ENCODE results near the gene CCDC157.

Gene CCDC157

DNA sequence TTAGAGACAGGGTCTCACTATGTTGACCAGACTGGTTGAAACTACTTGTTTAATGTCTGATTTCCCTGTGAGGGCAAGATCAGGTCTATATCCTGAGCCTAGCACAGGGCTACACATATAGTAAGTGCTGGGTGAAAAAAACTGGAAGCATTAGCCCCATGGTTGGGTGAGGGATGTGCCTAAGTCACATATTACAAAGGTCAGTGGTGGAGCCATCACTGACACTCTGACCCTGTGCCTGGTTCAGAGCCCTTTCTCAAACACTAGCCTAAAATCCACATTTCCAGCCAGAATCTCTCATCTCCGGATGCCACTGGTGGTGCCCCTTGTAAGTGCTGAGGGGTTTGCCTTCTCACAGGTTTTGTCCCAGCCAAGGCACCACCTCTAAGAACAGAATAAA lies 39.0 kb upstream of the CCDC157 start:
- Histone ChIP-seq H4K8ac (ENCODE audit: low read depth, low read length) (no peak overlapping the region), H3K79me1 (ENCODE audit: low read length) (no peaks in the 10 kb centered on the region), H3K27ac (ENCODE audit: low read depth, low read length) (no peak overlapping the region), H3K4me1 (ENCODE audit: control insufficient read depth, low read depth, low read length) (no peaks in the 10 kb centered on the region), H3K4me3 (ENCODE audit: low read length) (no peak overlapping the region), H3K9ac (ENCODE audit: low read length) (no peak overlapping the region), H3K18ac (ENCODE audit: low read length) (no peak overlapping the region), H3K4me2 (ENCODE audit: low read length) (no peak overlapping the region), H2BK5ac (ENCODE audit: low read length) (no peak overlapping the region), H2BK120ac (ENCODE audit: low read depth, low read length) (no peak overlapping the region), H3K56ac (ENCODE audit: low read length) (no peak overlapping the region), H2BK15ac (replicated peaks; ENCODE audit: low read depth) (no peak overlapping the region), H3K27me3 (ENCODE audit: insufficient read depth, low read length, poor library complexity) (no peaks in the 10 kb centered on the region), H3K23ac (ENCODE audit: low read length) (no peak overlapping the region), H3K4ac (ENCODE audit: low read depth, low read length) (no peak overlapping the region), H3K79me2 (ENCODE audit: control insufficient read depth, insufficient read depth, low read length) (no peaks in the 10 kb centered on the region), H4K5ac (ENCODE audit: low read length) (no peak overlapping the region), H2AK5ac (ENCODE audit: low read length) (no peak overlapping the region), H3K36me3 (ENCODE audit: control insufficient read depth, insufficient read depth, low read length) (no peaks in the 10 kb centered on the region)
- DNase-seq, result no peak
- WGBS (ENCODE audit: extremely low coverage, insufficient coverage, low lambda C conversion rate), result no CpG with 5 or more reads among the region's 1 CpG

DNA sequence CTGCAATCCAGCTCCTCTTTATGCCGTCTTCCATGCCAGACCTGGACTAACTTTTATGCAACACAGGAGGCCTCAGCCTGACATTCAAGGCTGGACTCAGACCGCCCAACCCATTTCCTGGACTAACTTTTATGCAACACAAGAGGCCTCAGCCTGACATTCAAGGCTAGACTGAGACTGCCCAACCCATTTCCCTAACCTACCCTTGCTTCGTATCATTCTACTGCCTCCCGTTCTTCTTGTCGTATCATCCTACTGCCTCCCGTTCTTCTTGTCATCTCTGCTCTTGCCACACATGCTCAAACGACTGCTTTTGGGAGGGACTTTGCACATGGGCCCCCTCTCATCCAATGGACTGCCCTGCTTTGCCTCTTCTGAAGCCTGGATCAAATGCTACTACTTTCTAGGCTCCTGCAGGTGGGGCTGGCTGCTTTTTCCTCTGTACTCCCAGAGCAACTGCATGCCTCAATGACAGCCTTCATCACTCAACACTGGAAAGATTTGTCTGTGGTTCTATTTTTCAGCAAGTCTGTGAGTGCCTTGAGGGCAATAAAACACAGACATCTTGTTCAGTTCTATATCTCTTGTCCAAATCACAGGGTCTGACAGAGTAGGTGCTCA lies 37.9 kb upstream of the CCDC157 start:
- Histone ChIP-seq H2AK5ac (ENCODE audit: low read length) (no peak overlapping the region), H3K27me3 (ENCODE audit: insufficient read depth, low read length, poor library complexity) (no peaks in the 10 kb centered on the region), H2BK15ac (replicated peaks; ENCODE audit: low read depth) (no peak overlapping the region), H3K27ac (ENCODE audit: low read depth, low read length) (no peak overlapping the region), H3K79me1 (ENCODE audit: low read length) (no peaks in the 10 kb centered on the region), H2BK120ac (ENCODE audit: low read depth, low read length) (no peak overlapping the region), H4K8ac (ENCODE audit: low read depth, low read length) (no peak overlapping the region), H3K9ac (ENCODE audit: low read length) (no peak overlapping the region), H3K18ac (ENCODE audit: low read length) (no peak overlapping the region), H2BK5ac (ENCODE audit: low read length) (no peak overlapping the region), H3K4me2 (ENCODE audit: low read length) (no peak overlapping the region), H3K23ac (ENCODE audit: low read length) (no peak overlapping the region), H3K4me3 (ENCODE audit: low read length) (no peak overlapping the region), H4K5ac (ENCODE audit: low read length) (no peak overlapping the region), H3K4ac (ENCODE audit: low read depth, low read length) (no peak overlapping the region), H3K36me3 (ENCODE audit: control insufficient read depth, insufficient read depth, low read length) (no peaks in the 10 kb centered on the region), H3K56ac (ENCODE audit: low read length) (no peak overlapping the region), H3K4me1 (ENCODE audit: control insufficient read depth, low read depth, low read length) (no peaks in the 10 kb centered on the region), H3K79me2 (ENCODE audit: control insufficient read depth, insufficient read depth, low read length) (no peaks in the 10 kb centered on the region)
- DNase-seq, result peak; percentile 37
- WGBS (ENCODE audit: extremely low coverage, insufficient coverage, low lambda C conversion rate), result no CpG with 5 or more reads among the region's 7 CpGs

DNA sequence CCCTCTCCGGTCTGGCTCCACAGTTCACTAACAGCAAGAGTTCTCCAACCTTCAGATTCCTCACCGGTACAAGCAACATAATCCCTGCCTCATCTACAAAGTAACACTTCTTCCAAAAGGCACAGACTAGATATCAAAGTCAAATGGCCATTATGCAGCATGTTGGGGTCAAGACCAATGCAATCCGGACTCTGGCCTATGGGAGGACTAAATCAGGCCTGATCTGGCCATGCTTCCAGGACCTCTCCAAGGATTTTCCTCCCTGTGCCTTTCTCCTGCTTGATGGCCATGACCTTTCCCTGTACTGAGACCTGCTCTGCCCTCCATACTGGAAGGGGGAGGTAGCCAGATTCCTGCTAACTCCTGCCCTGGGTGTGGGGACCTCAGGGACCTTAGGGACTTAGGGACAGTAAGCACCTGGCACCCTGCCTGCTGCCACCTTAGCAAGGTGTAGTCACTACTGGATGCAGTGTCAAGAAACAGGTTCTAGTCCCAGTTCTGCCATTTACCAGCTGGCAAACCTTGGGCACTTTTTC lies 36.7 kb upstream of the CCDC157 start:
- Histone ChIP-seq H3K27me3 (ENCODE audit: insufficient read depth, low read length, poor library complexity) (no peaks in the 10 kb centered on the region), H4K8ac (ENCODE audit: low read depth, low read length) (no peak overlapping the region), H3K27ac (ENCODE audit: low read depth, low read length) (no peak overlapping the region), H2BK5ac (ENCODE audit: low read length) (no peak overlapping the region), H3K18ac (ENCODE audit: low read length) (no peak overlapping the region), H3K4me2 (ENCODE audit: low read length) (no peak overlapping the region), H2BK120ac (ENCODE audit: low read depth, low read length) (no peak overlapping the region), H3K23ac (ENCODE audit: low read length) (no peak overlapping the region), H3K4me1 (ENCODE audit: control insufficient read depth, low read depth, low read length) (no peaks in the 10 kb centered on the region), H2AK5ac (ENCODE audit: low read length) (no peak overlapping the region), H3K79me2 (ENCODE audit: control insufficient read depth, insufficient read depth, low read length) (no peaks in the 10 kb centered on the region), H2BK15ac (replicated peaks; ENCODE audit: low read depth) (no peak overlapping the region), H3K4ac (ENCODE audit: low read depth, low read length) (no peak overlapping the region), H3K79me1 (ENCODE audit: low read length) (no peaks in the 10 kb centered on the region), H3K4me3 (ENCODE audit: low read length) (no peak overlapping the region), H4K5ac (ENCODE audit: low read length) (no peak overlapping the region), H3K9ac (ENCODE audit: low read length) (no peak overlapping the region), H3K56ac (ENCODE audit: low read length) (no peak overlapping the region), H3K36me3 (ENCODE audit: control insufficient read depth, insufficient read depth, low read length) (no peaks in the 10 kb centered on the region)
- no peak for DNase-seq
- WGBS (ENCODE audit: extremely low coverage, insufficient coverage, low lambda C conversion rate), result no CpG with 5 or more reads among the region's 3 CpGs

DNA sequence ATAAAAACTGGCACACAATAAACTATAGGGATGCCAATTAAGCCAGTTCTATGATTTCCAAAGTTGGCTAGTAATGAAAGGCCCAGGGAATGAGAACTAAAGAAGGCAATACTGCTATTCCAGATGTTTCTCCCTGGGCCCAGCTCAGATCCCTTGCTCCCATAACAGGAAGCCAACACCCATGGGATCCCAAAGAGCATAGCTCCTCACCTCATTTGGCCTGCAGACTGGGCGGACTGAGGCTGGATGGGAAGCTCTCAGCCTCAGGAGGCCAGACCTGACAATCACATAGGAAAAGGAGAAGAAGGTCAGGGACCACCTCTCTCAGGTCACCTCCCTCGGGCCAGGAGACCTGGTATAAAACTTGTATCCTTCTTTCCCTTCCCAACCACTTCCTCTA lies 35.3 kb upstream of the CCDC157 start:
- no peak for DNase-seq
- no peaks in the 10 kb centered on the region for H3K79me1 ChIP-seq (ENCODE audit: low read length)
- H3K56ac ChIP-seq (ENCODE audit: low read length), result no peak overlapping the region
- no peak overlapping the region for H4K8ac ChIP-seq (ENCODE audit: low read depth, low read length)
- H2BK15ac ChIP-seq (replicated peaks; ENCODE audit: low read depth), result no peak overlapping the region
- no peak overlapping the region for H3K23ac ChIP-seq (ENCODE audit: low read length)
- no peak overlapping the region for H2BK120ac ChIP-seq (ENCODE audit: low read depth, low read length)
- H3K4me1 ChIP-seq (ENCODE audit: control insufficient read depth, low read depth, low read length), result no peaks in the 10 kb centered on the region
- no peaks in the 10 kb centered on the region for H3K79me2 ChIP-seq (ENCODE audit: control insufficient read depth, insufficient read depth, low read length)
- H3K4ac ChIP-seq (ENCODE audit: low read depth, low read length), result no peak overlapping the region
- no peak overlapping the region for H3K9ac ChIP-seq (ENCODE audit: low read length)
- H4K5ac ChIP-seq (ENCODE audit: low read length), result no peak overlapping the region
- H3K27ac ChIP-seq (ENCODE audit: low read depth, low read length), result no peak overlapping the region
- no peak overlapping the region for H3K4me3 ChIP-seq (ENCODE audit: low read length)
- no peaks in the 10 kb centered on the region for H3K36me3 ChIP-seq (ENCODE audit: control insufficient read depth, insufficient read depth, low read length)
- WGBS (ENCODE audit: extremely low coverage, insufficient coverage, low lambda C conversion rate), result no CpG with 5 or more reads among the region's 2 CpGs
- no peak overlapping the region for H2AK5ac ChIP-seq (ENCODE audit: low read length)
- no peak overlapping the region for H2BK5ac ChIP-seq (ENCODE audit: low read length)
- no peak overlapping the region for H3K18ac ChIP-seq (ENCODE audit: low read length)
- no peak overlapping the region for H3K4me2 ChIP-seq (ENCODE audit: low read length)
- no peaks in the 10 kb centered on the region for H3K27me3 ChIP-seq (ENCODE audit: insufficient read depth, low read length, poor library complexity)

DNA sequence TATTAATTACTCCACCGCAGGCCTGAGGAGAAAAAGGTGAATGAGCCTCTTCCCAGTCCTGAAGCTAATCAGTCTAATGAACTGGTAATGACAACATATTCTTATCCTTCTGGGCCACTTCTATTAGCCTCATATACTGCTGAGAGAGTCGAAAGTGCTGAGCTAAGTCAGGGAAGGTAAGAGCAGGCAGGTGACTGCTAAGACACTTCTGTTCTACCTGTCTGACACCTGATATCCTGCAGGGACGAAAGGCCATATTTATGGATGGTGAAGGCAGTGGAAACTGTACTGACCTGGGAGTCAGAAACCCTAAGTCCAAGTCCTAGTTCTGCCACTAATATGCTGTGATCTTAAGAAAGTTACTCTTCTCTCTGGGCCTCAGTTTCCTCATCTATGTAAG lies 33.6 kb upstream of the CCDC157 start:
- WGBS (ENCODE audit: extremely low coverage, insufficient coverage, low lambda C conversion rate), result no CpG with 5 or more reads among the region's 3 CpGs
- no peak overlapping the region for H3K4me3 ChIP-seq (ENCODE audit: low read length)
- no peak overlapping the region for H3K27ac ChIP-seq (ENCODE audit: low read depth, low read length)

More for the DNA sequence above, 33.6 kb upstream of the CCDC157 start:
- Histone ChIP-seq H3K4me2 (ENCODE audit: low read length) (no peak overlapping the region), H3K18ac (ENCODE audit: low read length) (no peak overlapping the region), H2BK15ac (replicated peaks; ENCODE audit: low read depth) (no peak overlapping the region), H4K5ac (ENCODE audit: low read length) (no peak overlapping the region), H3K79me2 (ENCODE audit: control insufficient read depth, insufficient read depth, low read length) (no peaks in the 10 kb centered on the region), H2BK5ac (ENCODE audit: low read length) (no peak overlapping the region), H3K79me1 (ENCODE audit: low read length) (no peaks in the 10 kb centered on the region), H3K56ac (ENCODE audit: low read length) (no peak overlapping the region), H2AK5ac (ENCODE audit: low read length) (no peak overlapping the region), H3K4ac (ENCODE audit: low read depth, low read length) (no peak overlapping the region), H3K4me1 (ENCODE audit: control insufficient read depth, low read depth, low read length) (no peaks in the 10 kb centered on the region), H4K8ac (ENCODE audit: low read depth, low read length) (no peak overlapping the region), H3K23ac (ENCODE audit: low read length) (no peak overlapping the region), H3K9ac (ENCODE audit: low read length) (no peak overlapping the region), H3K36me3 (ENCODE audit: control insufficient read depth, insufficient read depth, low read length) (no peaks in the 10 kb centered on the region), H3K27me3 (ENCODE audit: insufficient read depth, low read length, poor library complexity) (no peaks in the 10 kb centered on the region), H2BK120ac (ENCODE audit: low read depth, low read length) (no peak overlapping the region)
- no peak for DNase-seq

Measured in mesendoderm (in vitro differentiated cells).